ENCODE measurements around the gene EIF2AK3. TPM values are rescaled to one million over a fixed set of nuclear protein-coding genes. Genes with fewer than 3 reads are reported as not detected.

EIF2AK3 gene
- total RNA-seq, 1 experiment from 2014 or later, result 19.3 TPM

GRCh38 chr2:88602022-88602421, 25.2 kb downstream of the EIF2AK3 start:
- Histone ChIP-seq H3K27ac (ENCODE audit: insufficient read length, low read depth, low read length) (no peak overlapping the region), H2BK15ac (ENCODE audit: low read depth, low read length) (no peak overlapping the region), H2AFZ (ENCODE audit: low read length) (no peak overlapping the region), H2BK12ac (ENCODE audit: insufficient read length, low read depth, low read length) (no peak overlapping the region), H3K4me2 (ENCODE audit: insufficient read depth, insufficient read length, low read length) (no peak overlapping the region), H4K8ac (replicated peaks; ENCODE audit: insufficient read length, low read depth, low read length) (no peak overlapping the region), H2BK20ac (ENCODE audit: low read depth, low read length, poor library complexity, severe bottlenecking) (no peak overlapping the region), H3K27me3 (ENCODE audit: insufficient read depth, low read length) (no peaks in the 10 kb centered on the region), H4K91ac (ENCODE audit: insufficient read length, low read depth, low read length) (no peak overlapping the region), H2BK120ac (ENCODE audit: low read depth, low read length, poor library complexity, severe bottlenecking) (no peak overlapping the region), H4K20me1 (ENCODE audit: control insufficient read depth, insufficient read depth, insufficient read length) (no peaks in the 10 kb centered on the region), H3K14ac (ENCODE audit: insufficient read depth, low read length) (no peak overlapping the region), H3K23me2 (ENCODE audit: insufficient read length, low read depth, low read length, poor library complexity, severe bottlenecking) (no peaks in the 10 kb centered on the region), H4K5ac (ENCODE audit: insufficient read length, low read depth, low read length) (no peak overlapping the region), H3K4me1 (ENCODE audit: insufficient read depth, low read length) (peaks cover 8% of the 10 kb centered on the region), H3K79me1 (ENCODE audit: insufficient read depth, low read depth, low read length, poor library complexity, severe bottlenecking) (no peaks in the 10 kb centered on the region), H3K79me2 (ENCODE audit: insufficient read depth, low read length) (no peaks in the 10 kb centered on the region), H2BK5ac (ENCODE audit: insufficient read length, low read length) (no peak overlapping the region), H2AK5ac (ENCODE audit: insufficient read length, low read length) (no peak overlapping the region), H3T11ph (ENCODE audit: low read length) (no peak overlapping the region), H3K4ac (ENCODE audit: low read depth, low read length) (no peak overlapping the region), H3K9me3 (ENCODE audit: control insufficient read depth, low read depth, low read length) (no peaks in the 10 kb centered on the region), H3K18ac (ENCODE audit: insufficient read length, low read depth, low read length) (no peak overlapping the region), H3K56ac (ENCODE audit: insufficient read length, low read depth, low read length) (no peak overlapping the region), H3K9ac (ENCODE audit: extremely low read depth, insufficient read length, low read length) (no peak overlapping the region), H3K23ac (ENCODE audit: insufficient read length, low read depth, low read length) (no peak overlapping the region)
- H3K27me3 Mint-ChIP-seq (ENCODE audit: low read depth), result no peaks in the 10 kb centered on the region
- H3K4me1 Mint-ChIP-seq, result peaks cover 44 to 55% of the 10 kb centered on the region in 2 experiments
- H3K9me3 Mint-ChIP-seq, result no peaks in the 10 kb centered on the region; a peak in 1 of 5 replicates
- DNase-seq, result no peak
- H3K27ac Mint-ChIP-seq, result peak overlapping the region; percentile 6 to 95 (median 29); a peak in 4 of 7 replicates
- WGBS (ENCODE audit: extremely low coverage, insufficient read length, low lambda C conversion rate), result no CpG with 5 or more reads among the region's 4 CpGs
- no peak for TF ChIP-seq CTCF (conservative IDR thresholded peaks at IDR 0.05)
- no peaks in the 10 kb centered on the region for H3K36me3 Mint-ChIP-seq (ENCODE audit: insufficient read depth in 1 of 3, low read depth in 3 of 3)
- H3K4me3 Mint-ChIP-seq, result no peak overlapping the region
